ENCODE results near the gene GRHPR. TPM values are rescaled to one million over a fixed set of nuclear protein-coding genes. Genes with fewer than 3 reads are reported as not detected.

Gene GRHPR
- total RNA-seq, 1 donor from 2014 or later = 84.3 TPM

GRCh38 chr9:37406603-37407401 lies 15.7 kb upstream of the GRHPR start:
- Mint-ChIP-seq H3K4me3 (ENCODE audit: unreplicated experiment) (no peak overlapping the region), H3K27ac (ENCODE audit: unreplicated experiment) (no peak overlapping the region), H3K36me3 (ENCODE audit: low read depth) (no peaks in the 10 kb centered on the region), H3K27me3 (ENCODE audit: low read depth) (no peaks in the 10 kb centered on the region), H3K4me1 (ENCODE audit: low read depth) (peaks cover 5% of the 10 kb centered on the region), H3K9me3 (ENCODE audit: low read depth) (no peaks in the 10 kb centered on the region)
- no peak for DNase-seq (ENCODE audit: low spot score)
- no peak for TF ChIP-seq CTCF (IDR thresholded peaks at IDR 0.05)

GRCh38 chr9:37407468-37407867 lies 15.0 kb upstream of the GRHPR start:
- H3K4me1 Mint-ChIP-seq (ENCODE audit: low read depth) = peaks cover 8% of the 10 kb centered on the region

GRCh38 chr9:37408933-37409710 lies 13.4 kb upstream of the GRHPR start:
- TF ChIP-seq CTCF (IDR thresholded peaks at IDR 0.05) = no peak
- Mint-ChIP-seq H3K27ac (ENCODE audit: unreplicated experiment) (no peak overlapping the region), H3K4me3 (ENCODE audit: unreplicated experiment) (no peak overlapping the region), H3K4me1 (ENCODE audit: low read depth) (peaks cover 17% of the 10 kb centered on the region), H3K27me3 (ENCODE audit: low read depth) (no peaks in the 10 kb centered on the region), H3K36me3 (ENCODE audit: low read depth) (no peaks in the 10 kb centered on the region), H3K9me3 (ENCODE audit: low read depth) (no peaks in the 10 kb centered on the region)
- no peak for DNase-seq (ENCODE audit: low spot score)

More at GRCh38 chr9:37407468-37407867, 15.0 kb upstream of the GRHPR start:
- no peak overlapping the region for H3K27ac Mint-ChIP-seq (ENCODE audit: unreplicated experiment)
- no peak for DNase-seq (ENCODE audit: low spot score)
- no peak overlapping the region for H3K4me3 Mint-ChIP-seq (ENCODE audit: unreplicated experiment)
- H3K36me3 Mint-ChIP-seq (ENCODE audit: low read depth) = no peaks in the 10 kb centered on the region
- no peaks in the 10 kb centered on the region for H3K9me3 Mint-ChIP-seq (ENCODE audit: low read depth)
- TF ChIP-seq CTCF (IDR thresholded peaks at IDR 0.05) = peak; percentile 68
- H3K27me3 Mint-ChIP-seq (ENCODE audit: low read depth) = no peaks in the 10 kb centered on the region

GRCh38 chr9:37410354-37410861 lies 12.1 kb upstream of the GRHPR start:
- H3K4me3 Mint-ChIP-seq (ENCODE audit: unreplicated experiment) = no peak overlapping the region
- peaks cover 20% of the 10 kb centered on the region for H3K4me1 Mint-ChIP-seq (ENCODE audit: low read depth)
- TF ChIP-seq CTCF (IDR thresholded peaks at IDR 0.05) = no peak
- no peaks in the 10 kb centered on the region for H3K36me3 Mint-ChIP-seq (ENCODE audit: low read depth)
- no peak for DNase-seq (ENCODE audit: low spot score)
- no peaks in the 10 kb centered on the region for H3K9me3 Mint-ChIP-seq (ENCODE audit: low read depth)
- H3K27ac Mint-ChIP-seq (ENCODE audit: unreplicated experiment) = no peak overlapping the region
- no peaks in the 10 kb centered on the region for H3K27me3 Mint-ChIP-seq (ENCODE audit: low read depth)
